Hematopoietic multipotent progenitor cell treated with erythropoietin and hydrocortisone succinate and interleukin-3 and kit ligand, for 6 days (in vitro differentiated cells): ENCODE results near the gene PEX7.
"Not testable (repeated sequence)": the region's sequence is repeated elsewhere in the genome, so short reads cannot be mapped to it uniquely, and the experiment has no call there.

Source experiments
- DNase-seq: peaks from one replicate; pipeline ENCODE4 v3.0.0-alpha.2; 2015

Gene PEX7

GRCh38 chr6:136822376-136823127 lies at the start of gene PEX7:
Gene PEX7, plus strand, starts transcription at chr6:136822592. Its CDS starts 74 bp downstream, at chr6:136822666.
- peak; percentile 98 for DNase-seq

GRCh38 chr6:136772685-136773472 lies 49.5 kb upstream of the PEX7 start:
- DNase-seq = no peak

DNA sequence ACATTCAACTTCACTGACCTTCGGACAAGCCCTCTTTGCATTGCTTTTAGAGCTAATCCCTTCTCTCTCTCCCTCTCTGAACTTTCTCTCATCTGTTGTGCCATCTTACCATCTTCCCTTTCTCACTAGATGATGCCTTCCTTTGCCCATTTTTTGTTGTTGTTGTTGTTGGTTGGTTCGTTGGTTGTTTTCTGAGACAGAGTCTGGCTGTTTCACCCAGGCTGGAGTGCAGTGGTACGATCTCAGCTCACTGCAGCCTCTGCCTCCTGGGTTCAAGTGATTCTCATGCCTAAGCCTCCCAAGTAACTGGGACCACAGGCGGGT lies 49.0 kb upstream of the PEX7 start:
- no peak for DNase-seq

DNA sequence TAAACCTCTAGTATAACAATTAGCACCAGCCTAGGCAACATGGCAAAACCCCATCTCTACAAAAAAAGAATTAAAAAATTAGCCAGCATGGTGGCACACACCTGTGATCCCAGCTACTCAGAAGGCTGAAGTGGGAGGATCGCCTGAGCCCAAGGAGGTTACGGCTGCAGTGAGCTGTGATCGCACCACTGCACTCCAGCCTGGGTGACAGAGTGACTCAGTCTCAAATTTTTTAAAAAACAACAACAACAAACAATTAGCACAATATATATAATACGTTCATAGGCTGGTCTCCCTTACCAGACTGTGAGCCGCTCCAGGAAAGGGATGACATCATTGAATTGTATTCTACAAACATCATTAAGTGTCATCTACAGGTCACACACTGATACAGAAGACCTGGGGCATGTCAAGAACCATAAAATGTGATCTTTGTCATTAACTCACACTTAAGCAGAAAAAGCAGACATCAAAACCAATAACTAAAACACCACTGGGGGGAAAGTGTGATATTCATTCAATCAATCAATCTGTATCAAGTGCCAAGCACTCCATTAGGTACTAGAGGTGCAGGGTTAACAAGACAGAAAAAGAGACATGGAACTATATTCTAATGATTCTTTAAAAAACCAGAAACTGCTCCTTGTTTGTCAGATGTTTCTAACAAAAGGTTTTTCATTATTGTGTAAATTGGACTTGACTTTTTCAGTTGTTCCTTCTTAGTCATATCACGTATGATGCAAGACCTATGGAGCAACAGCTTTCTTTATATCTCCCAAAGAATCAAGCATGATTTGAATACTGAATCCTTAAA lies 48.0 kb upstream of the PEX7 start:
- peak; percentile 76 for DNase-seq

DNA sequence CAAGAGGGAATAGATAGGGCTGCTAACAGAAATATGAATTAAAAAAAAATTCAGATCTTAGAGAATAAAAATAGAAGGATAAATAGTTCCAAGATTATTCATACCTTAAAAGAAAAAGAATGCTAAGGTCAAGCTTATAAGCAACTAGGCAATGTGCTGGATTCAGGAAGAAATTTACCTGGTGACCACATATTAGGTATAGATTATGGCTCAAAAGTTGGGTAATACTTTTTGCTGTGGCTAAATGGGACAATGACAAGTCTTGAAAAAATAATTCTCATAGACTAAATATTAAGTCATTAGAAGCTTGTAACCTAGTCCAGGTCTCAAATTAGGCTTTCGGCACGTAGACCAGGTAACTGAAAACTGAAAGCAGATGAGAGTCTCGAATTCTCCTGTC lies 47.3 kb upstream of the PEX7 start:
- DNase-seq = no peak

DNA sequence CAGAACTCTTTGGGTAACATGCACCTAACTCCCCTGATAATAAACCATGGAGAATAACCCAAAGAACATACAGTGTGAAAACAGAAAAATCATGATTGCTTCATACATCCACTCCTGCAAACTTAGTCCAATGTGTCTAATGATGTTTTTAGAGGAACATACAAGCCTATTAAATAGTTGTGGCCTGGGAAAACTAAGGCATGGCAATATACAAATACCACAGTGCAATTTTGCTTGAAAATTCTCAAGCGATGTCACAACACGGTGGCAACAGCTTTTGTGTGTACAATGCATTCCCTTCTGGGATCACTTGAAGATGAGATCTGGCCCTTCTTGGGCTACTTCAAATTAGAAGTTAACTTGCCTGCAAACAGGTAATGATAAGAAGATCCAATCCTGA lies 46.8 kb upstream of the PEX7 start:
- DNase-seq = no peak

GRCh38 chr6:136777651-136778050 lies 44.7 kb upstream of the PEX7 start:
- no peak for DNase-seq

GRCh38 chr6:136779682-136780081 lies 42.7 kb upstream of the PEX7 start:
- DNase-seq = no peak

GRCh38 chr6:136780972-136781371 lies 41.4 kb upstream of the PEX7 start:
- DNase-seq = no peak

- DNase-seq = no peak
These were observed 40.2 kb upstream of the PEX7 start for GRCh38 chr6:136782021-136782770.

DNA sequence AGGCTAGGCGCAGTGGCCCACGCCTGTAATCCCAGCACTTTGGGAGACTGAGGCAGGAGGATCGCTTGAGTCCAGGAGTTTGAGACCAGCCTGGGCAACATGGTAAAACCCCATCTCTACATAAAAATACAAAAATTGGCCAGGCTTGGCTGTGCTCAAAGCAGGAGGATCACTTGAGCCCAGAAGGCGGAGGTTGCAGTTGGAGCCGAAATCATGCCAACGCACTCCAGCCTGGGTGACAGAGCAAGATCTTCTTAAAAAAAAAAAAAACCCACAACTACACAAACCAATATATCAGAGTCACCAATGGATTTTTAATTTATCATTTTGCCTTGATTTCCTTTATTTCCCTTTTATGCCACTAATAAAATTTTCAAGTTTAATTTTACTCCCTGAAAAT lies 39.4 kb upstream of the PEX7 start:
- no peak for DNase-seq

DNA sequence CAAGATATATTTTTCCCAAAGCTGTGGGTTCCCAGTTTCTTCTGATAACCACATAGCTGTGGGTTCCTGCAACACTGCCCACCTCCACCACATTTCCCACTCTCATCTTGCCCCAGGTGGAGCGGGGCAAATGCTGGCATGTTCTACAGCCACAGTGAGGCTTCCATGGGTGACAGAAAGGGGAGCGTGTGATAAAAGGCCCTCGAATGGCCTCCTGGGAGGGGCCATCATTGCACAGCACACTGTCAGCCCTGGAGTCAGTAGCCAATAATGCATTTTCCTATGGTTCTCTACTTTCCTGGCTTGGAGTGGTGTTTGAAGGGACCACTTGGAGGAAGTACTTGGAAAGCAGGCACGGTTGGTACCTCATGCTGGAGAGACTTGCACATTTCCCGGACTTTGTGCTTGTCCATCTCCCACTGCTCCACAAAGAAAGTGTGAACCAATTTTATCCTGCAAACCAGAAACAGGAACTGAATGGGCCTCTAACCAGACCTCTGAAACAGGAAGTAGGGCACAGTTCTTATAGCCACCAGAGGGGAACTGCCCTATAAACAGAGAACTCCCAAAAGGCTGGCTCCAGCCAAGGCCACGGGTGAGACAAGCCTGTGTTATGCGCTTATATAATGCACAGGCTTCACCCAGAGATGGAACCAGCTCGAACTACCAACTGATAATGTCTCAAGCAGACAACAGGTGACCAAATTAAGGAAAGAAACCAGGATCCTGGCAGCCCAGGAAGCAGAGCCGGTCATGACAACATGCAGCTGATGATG lies 38.7 kb upstream of the PEX7 start:
- peak; percentile 89 for DNase-seq

GRCh38 chr6:136784271-136784664 lies 38.1 kb upstream of the PEX7 start:
- DNase-seq = no peak

DNA sequence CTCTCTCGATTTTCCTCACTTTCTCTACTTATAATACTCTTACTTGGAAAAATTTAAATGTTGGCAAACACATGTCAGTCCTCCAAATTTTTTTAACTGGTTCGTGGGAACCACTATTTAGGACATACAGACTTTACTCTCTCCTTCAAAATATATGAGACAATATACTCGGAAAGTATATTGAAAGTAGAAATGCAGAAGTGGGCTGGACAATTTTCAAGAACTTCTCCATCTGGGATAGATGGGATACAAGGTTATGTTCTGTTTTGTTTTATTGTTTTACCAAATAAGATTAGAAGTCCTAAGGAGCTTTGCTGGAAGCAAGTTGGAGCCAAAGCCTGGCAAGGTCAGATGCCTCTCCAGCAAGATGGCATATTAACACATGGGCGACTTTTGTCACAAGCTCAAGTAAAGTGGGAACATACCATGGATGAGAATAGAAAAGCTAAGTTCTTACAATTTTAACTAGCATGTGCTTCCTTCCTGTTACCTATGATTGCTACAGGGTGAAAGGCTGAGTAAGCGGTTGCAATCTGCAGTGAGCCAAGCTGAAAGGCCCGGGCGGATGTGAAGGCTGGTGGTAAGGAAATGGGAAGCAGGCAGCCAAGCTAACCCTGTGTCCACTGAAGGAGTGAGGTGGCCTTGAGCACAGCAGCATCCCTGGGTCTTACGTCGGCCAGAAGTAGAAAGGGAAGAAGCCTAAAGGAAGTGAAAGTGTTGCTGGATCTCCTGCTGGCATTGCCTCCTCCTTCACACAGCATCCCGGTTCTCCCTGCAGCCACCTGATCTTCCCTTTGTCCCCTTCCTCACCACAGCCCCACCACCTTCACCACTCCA lies 37.3 kb upstream of the PEX7 start:
- peak; percentile 74 for DNase-seq

- no peak for DNase-seq
These were observed 35.7 kb upstream of the PEX7 start for GRCh38 chr6:136786658-136787057.

DNA sequence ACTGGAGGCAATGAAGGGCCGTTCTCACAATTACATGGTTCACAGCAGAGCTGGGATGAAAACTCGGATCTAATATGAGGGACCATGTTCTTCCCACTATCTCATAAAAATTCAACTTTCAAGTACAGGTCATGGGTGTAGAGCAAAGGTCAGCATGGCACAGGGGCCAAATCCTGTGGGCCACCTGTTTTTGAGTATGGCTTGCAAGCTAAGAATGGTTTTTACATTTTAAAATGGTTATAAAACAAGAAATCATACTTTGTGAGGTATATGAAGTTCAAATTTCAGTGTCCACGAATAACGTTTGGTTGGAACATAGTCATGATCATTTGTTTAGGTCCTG lies 34.7 kb upstream of the PEX7 start:
- no peak for DNase-seq

DNA sequence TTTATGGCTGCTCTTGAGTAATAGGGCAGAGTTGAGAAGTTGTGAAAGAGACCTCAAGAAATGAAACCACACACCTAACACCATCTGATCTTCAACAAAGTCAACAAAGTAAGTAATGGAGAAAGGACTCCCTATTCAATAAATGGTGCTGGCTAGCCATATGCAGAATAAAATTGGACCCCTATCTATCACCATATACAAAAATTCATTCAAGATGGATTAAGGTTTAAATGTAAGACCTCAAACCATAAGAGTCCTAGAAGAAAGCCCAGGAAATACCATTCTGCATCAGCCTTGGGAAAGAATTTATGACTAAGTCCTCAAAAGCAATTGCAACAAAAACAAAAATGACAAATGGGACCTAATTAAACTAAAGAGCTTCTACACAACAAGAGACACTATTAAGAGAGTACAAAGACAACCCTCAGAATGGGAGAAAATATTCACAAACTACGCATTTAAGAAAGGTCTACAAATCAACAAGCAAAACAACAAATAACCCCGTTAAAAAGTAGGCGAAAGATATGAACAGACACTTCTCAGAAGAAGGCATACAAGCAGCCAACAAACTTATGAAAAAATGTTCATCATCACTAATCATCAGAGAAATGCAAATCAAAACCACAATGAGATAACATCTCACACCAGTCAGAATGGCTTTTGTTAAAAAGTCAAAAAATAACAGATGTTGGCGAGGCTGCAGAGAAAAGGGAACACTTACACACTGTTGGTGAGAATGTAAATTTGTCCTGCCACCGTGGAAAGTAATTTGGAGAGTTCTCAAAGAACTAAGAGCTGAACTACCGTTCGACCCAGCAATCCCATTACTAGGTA lies 34.1 kb upstream of the PEX7 start:
- peak; percentile 72 for DNase-seq

- not testable (repeated sequence) for DNase-seq
These were observed 33.0 kb upstream of the PEX7 start for GRCh38 chr6:136789440-136789839.

- no peak for DNase-seq
These were observed 31.7 kb upstream of the PEX7 start for GRCh38 chr6:136790411-136791295.
